IMR-90 (cell line): ENCODE results near the gene HSBP1L1. TPM values are rescaled to one million over a fixed set of nuclear protein-coding genes. Genes with fewer than 3 reads are reported as not detected.

Experiments used
- ATAC-seq: fragments of 200-7000 bp; cut with Tn5 transposase; 2 replicates; pipeline ENCODE4 v1.9.1; 2020; ENCODE audit warnings: low read depth, mild to moderate bottlenecking, moderate library complexity
- BruUV-seq: library from RNA; stranded (reverse); fragments of 400-500 nt; replicated peaks from 2 replicates; lab custom pipeline; 2021; lab: Mats Ljungman, UMichigan
- CTCF ChIA-PET: fragments of 300-600 bp; formaldehyde crosslinking; extraction: SDS; loops from one replicate; lab custom pipeline; 2021; ENCODE audit warnings: antibody characterized with exemption; lab: Yijun Ruan, JAX
- POLR2A ChIA-PET: fragments of 300-600 bp; sonication (Branson Sonifier 250); formaldehyde crosslinking; loops from one replicate; lab custom pipeline; 2022; ENCODE audit warnings: antibody characterized with exemption; ENCODE audit not compliant: unreplicated experiment; lab: Charles Lee
- DNase-seq: peaks from one replicate; pipeline ENCODE4 v3.0.0; 2013
- H2AFZ ChIP-seq: replicated peaks from 2 replicates; pipeline ENCODE3; 2013; ENCODE audit warnings: low read length, mild to moderate bottlenecking; ENCODE audit not compliant: poor library complexity
- H2AK5ac ChIP-seq: 2 replicates; pipeline ENCODE4 v1.6.1; 2013; ENCODE audit warnings: low read depth, low read length, inconsistent platforms
- H2AK9ac ChIP-seq: replicated peaks from 2 replicates; pipeline ENCODE3; 2013; ENCODE audit warnings: mild to moderate bottlenecking, low read depth, low read length, moderate library complexity; ENCODE audit not compliant: poor library complexity
- H2BK120ac ChIP-seq: 2 replicates; pipeline ENCODE4 v1.6.1; 2013; ENCODE audit warnings: low read depth, low read length, inconsistent platforms
- H2BK15ac ChIP-seq: 3 replicates; pipeline ENCODE4 v1.6.1; 2013; ENCODE audit warnings: low read depth, low read length, inconsistent platforms
- H2BK20ac ChIP-seq: 2 replicates; pipeline ENCODE4 v1.6.1; 2013; ENCODE audit warnings: low read depth, mild to moderate bottlenecking, inconsistent platforms, low read length, moderate library complexity
- H2BK5ac ChIP-seq: 2 replicates; pipeline ENCODE4 v1.6.1; 2013; ENCODE audit warnings: mild to moderate bottlenecking, low read depth, low read length, inconsistent platforms; ENCODE audit not compliant: poor library complexity, severe bottlenecking
- H3K14ac ChIP-seq: replicated peaks from 2 replicates; pipeline ENCODE4 v1.6.1; 2013; ENCODE audit warnings: low read depth, low read length, inconsistent platforms
- H3K18ac ChIP-seq: 2 replicates; pipeline ENCODE4 v1.6.1; 2013; ENCODE audit warnings: low read depth, low read length, control low read depth
- H3K23ac ChIP-seq: 2 replicates; pipeline ENCODE4 v1.6.1; 2013; ENCODE audit warnings: low read depth, low read length, inconsistent platforms
- H3K27ac ChIP-seq: 2 replicates; pipeline ENCODE4 v1.5.1; 2013; ENCODE audit warnings: mild to moderate bottlenecking, control low read depth, low read length; ENCODE audit not compliant: insufficient read depth
- H3K27me3 ChIP-seq: 2 replicates; pipeline ENCODE4 v1.6.1; 2013; ENCODE audit warnings: low read length; ENCODE audit not compliant: control insufficient read depth, insufficient read depth
- H3K36me3 ChIP-seq: 2 replicates; pipeline ENCODE4 v1.6.1; 2013; ENCODE audit warnings: low read length, mixed read lengths; ENCODE audit not compliant: control insufficient read depth, insufficient read depth
- H3K4ac ChIP-seq: 2 replicates; pipeline ENCODE4 v1.6.1; 2013; ENCODE audit warnings: low read depth, low read length, inconsistent platforms
- H3K4me1 ChIP-seq: 2 replicates; pipeline ENCODE4 v1.6.1; 2013; ENCODE audit warnings: low read length, mixed read lengths; ENCODE audit not compliant: control insufficient read depth, insufficient read depth
- H3K4me2 ChIP-seq: 2 replicates; pipeline ENCODE4 v1.6.1; 2013; ENCODE audit warnings: low read depth, mild to moderate bottlenecking, control low read depth, low read length, moderate library complexity
- H3K4me3 ChIP-seq: 2 replicates; pipeline ENCODE4 v1.5.1; 2013; ENCODE audit warnings: low read depth, mild to moderate bottlenecking, control low read depth, low read length, moderate library complexity; ENCODE audit not compliant: insufficient read depth
- H3K56ac ChIP-seq: 2 replicates; pipeline ENCODE4 v1.6.1; 2013; ENCODE audit warnings: low read length, inconsistent platforms; ENCODE audit not compliant: insufficient read depth; ENCODE audit errors: extremely low read depth
- H3K79me1 ChIP-seq, 2 experiments: 2 replicates each; pipeline ENCODE4 v1.6.1; 2013; ENCODE audit warnings: low read length in 2 of 2, inconsistent platforms in 1 of 2, low read depth in 1 of 2
- H3K9ac ChIP-seq: 2 replicates; pipeline ENCODE4 v1.6.1; 2013; ENCODE audit warnings: low read depth, low read length, control low read depth
- H3K9me1 ChIP-seq: 2 replicates; pipeline ENCODE4 v1.6.1; 2013; ENCODE audit warnings: low read length, inconsistent platforms; ENCODE audit not compliant: insufficient read depth
- H3K9me3 ChIP-seq: 2 replicates; pipeline ENCODE4 v1.6.1; 2013; ENCODE audit warnings: low read length; ENCODE audit not compliant: control insufficient read depth, insufficient read depth
- H4K20me1 ChIP-seq: 2 replicates; pipeline ENCODE4 v1.6.1; 2013; ENCODE audit warnings: low read length, inconsistent platforms; ENCODE audit not compliant: insufficient read depth
- H4K5ac ChIP-seq: 2 replicates; pipeline ENCODE4 v1.6.1; 2013; ENCODE audit warnings: mild to moderate bottlenecking, low read depth, low read length, control low read depth
- H4K8ac ChIP-seq, 2 experiments: 2 replicates each; pipeline ENCODE4 v1.6.1; 2013; ENCODE audit warnings: low read depth in 2 of 2, low read length in 2 of 2, control low read depth in 1 of 2, inconsistent platforms in 1 of 2
- H4K91ac ChIP-seq: 2 replicates; pipeline ENCODE4 v1.6.1; 2013; ENCODE audit warnings: low read depth, low read length, inconsistent platforms; ENCODE audit not compliant: insufficient read depth
- FOS ChIP-seq: fragments of 150-350 bp; IDR thresholded peaks from 2 replicates; pipeline ENCODE4 v1.6.1; 2016; ENCODE audit warnings: low read depth, low read length
- MAZ ChIP-seq: IDR thresholded peaks from 2 replicates; pipeline ENCODE4 v1.6.1; 2012; ENCODE audit warnings: low read depth, mild to moderate bottlenecking, low read length, improper control_type of control experiment, moderate library complexity, borderline replicate concordance
- MXI1 ChIP-seq: IDR thresholded peaks from 2 replicates; pipeline ENCODE4 v1.6.1; 2012; ENCODE audit warnings: low read depth, mild to moderate bottlenecking, low read length, moderate library complexity, borderline replicate concordance
- POLR2A ChIP-seq: IDR thresholded peaks from 2 replicates; pipeline ENCODE4 v1.6.1; 2012; ENCODE audit warnings: mild to moderate bottlenecking, low read depth, low read length
- WGBS, 2 experiments: methylation state at CpG; one replicate each; pipeline versions ENCODE4 v1.1.5 to v1.1.7; 2013; ENCODE audit warnings: missing lambda C conversion rate in 2 of 2; ENCODE audit not compliant: insufficient read length in 1 of 2; ENCODE audit errors: extremely low coverage in 2 of 2; 5-methylcytosine and 5-hydroxymethylcytosine counted together
- dilution Hi-C: fragments of 300-500 bp; cut with HindIII; formaldehyde crosslinking; loops from one replicate; pipeline ENCODE4 v1.14.3; 2018; ENCODE audit warnings: low sequenced_read_pairs; ENCODE audit not compliant: unreplicated experiment
- in situ Hi-C: fragments of 300-500 bp; cut with MboI; formaldehyde crosslinking; loops from 3 replicates; pipeline ENCODE4 v1.14.3; 2019; ENCODE audit warnings: low sequenced_read_pairs, inconsistent platforms, mixed read lengths
- intact Hi-C: fragments of 100-400 bp; cut with micrococcal nuclease; formaldehyde crosslinking; loops from 2 replicates; pipeline ENCODE4 v1.10.0; 2022
- polyA plus RNA-seq, 3 experiments: library from polyadenylated mRNA; depleted of rRNA; stranded (reverse); fragments of >200 nt; gene quantifications; 2 replicates each; pipeline ENCODE4 v1.2.3, GENCODE V29; 2012; ENCODE audit warnings: low replicate concordance in 1 of 3
- total RNA-seq: library from RNA; depleted of rRNA; stranded (reverse); fragments of >200 nt; gene quantifications from 2 replicates; pipeline ENCODE4 v1.2.3, GENCODE V29; 2012
- TF ChIP-seq, protein P1 (sequence below): fragments of 150-350 bp; IDR thresholded peaks from 2 replicates; pipeline ENCODE4 v1.6.1; 2016; ENCODE audit warnings: low read depth, mild to moderate bottlenecking, low read length, moderate library complexity, borderline replicate concordance
- TF ChIP-seq, protein P2 (sequence below): fragments of 150-350 bp; IDR thresholded peaks from 2 replicates; pipeline ENCODE4 v1.6.1; 2017; ENCODE audit warnings: mild to moderate bottlenecking, antibody characterized with exemption, low read length, low read depth
- TF ChIP-seq, protein P3 (sequence below): conservative IDR thresholded peaks from 2 replicates; pipeline ENCODE4 v1.5.1; 2012; ENCODE audit warnings: mild to moderate bottlenecking, low read depth, low read length, improper control_type of control experiment

The HSBP1L1 gene
- total and polyA plus RNA-seq, 2 of the 4 experiments (the other 2 are of a cell fraction) = 8.6 to 18.0 TPM

DNA sequence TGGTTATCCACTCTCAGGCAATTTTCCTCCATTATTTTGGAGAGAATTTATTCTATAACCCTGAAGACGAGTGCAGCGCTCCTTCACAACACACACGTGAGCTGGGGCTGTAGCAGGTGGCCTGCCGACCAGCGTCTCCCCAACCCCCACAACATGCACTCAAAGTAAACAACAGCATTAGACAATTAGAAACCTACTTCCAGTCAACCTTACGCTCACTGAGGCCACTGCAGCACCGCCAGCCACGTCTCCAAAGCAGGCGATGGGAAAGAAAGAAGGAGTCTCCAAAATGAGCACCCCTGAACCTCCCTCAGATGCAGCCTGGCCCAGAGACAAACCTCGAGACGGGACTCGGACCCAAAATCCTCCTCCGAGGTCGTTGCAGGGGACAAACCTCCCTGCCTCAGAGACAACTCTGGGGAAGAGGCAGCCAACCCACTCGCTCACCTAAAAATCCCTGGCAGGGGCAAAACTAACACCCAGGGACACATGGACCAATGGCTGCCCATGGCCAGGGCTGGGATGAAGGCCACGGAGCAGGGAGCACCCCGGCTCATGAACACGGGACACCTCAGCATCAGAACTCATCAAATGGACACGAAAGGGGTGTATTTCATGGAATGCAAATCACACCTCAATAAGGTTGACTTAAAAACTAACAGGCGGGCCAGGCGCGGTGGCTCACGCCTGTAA lies 15.6 kb upstream of the HSBP1L1 start:
- no peak overlapping the region for H3K18ac ChIP-seq
- no peak overlapping the region for H4K8ac ChIP-seq
- no peak overlapping the region for H2BK120ac ChIP-seq
- H4K20me1 ChIP-seq = peaks cover 64% of the 10 kb centered on the region
- H3K56ac ChIP-seq = no peak overlapping the region
- H4K91ac ChIP-seq = no peak overlapping the region
- WGBS, 2 experiments = no CpG with 5 or more reads among the region's 23 CpGs
- no peak overlapping the region for H2BK15ac ChIP-seq
- peaks cover 26% of the 10 kb centered on the region for H3K36me3 ChIP-seq
- intact Hi-C loops = no loop called here
- no peaks in the 10 kb centered on the region for H3K9me3 ChIP-seq
- no peak overlapping the region for H2AK9ac ChIP-seq
- no peak for ATAC-seq
- POLR2A ChIA-PET = no interaction called here
- no peak for DNase-seq
- no TSS peak for BruUV-seq
- H3K4ac ChIP-seq = no peak overlapping the region
- no peak overlapping the region for H4K5ac ChIP-seq
- no peak overlapping the region for H3K9ac ChIP-seq
- no peak overlapping the region for H2BK20ac ChIP-seq
- H3K4me3 ChIP-seq = no peak overlapping the region
- H3K9me1 ChIP-seq = peaks cover 21% of the 10 kb centered on the region
- H3K4me1 ChIP-seq = peaks cover 14% of the 10 kb centered on the region
- H2AK5ac ChIP-seq = no peak overlapping the region
- CTCF ChIA-PET = no interaction called here
- no peak overlapping the region for H3K23ac ChIP-seq
- in situ Hi-C loops = no loop called here
- no peak overlapping the region for H3K27ac ChIP-seq
- no peak overlapping the region for H2BK5ac ChIP-seq
- H3K27me3 ChIP-seq = no peaks in the 10 kb centered on the region
- no peak overlapping the region for H3K4me2 ChIP-seq
- dilution Hi-C loops = no loop called here
- no peak overlapping the region for H2AFZ ChIP-seq
- H3K14ac ChIP-seq = no peak overlapping the region
- TF ChIP-seq MXI1 (no peak), POLR2A (no peak), FOS (no peak), MAZ (no peak)
- TF ChIP-seq, protein P1, sequence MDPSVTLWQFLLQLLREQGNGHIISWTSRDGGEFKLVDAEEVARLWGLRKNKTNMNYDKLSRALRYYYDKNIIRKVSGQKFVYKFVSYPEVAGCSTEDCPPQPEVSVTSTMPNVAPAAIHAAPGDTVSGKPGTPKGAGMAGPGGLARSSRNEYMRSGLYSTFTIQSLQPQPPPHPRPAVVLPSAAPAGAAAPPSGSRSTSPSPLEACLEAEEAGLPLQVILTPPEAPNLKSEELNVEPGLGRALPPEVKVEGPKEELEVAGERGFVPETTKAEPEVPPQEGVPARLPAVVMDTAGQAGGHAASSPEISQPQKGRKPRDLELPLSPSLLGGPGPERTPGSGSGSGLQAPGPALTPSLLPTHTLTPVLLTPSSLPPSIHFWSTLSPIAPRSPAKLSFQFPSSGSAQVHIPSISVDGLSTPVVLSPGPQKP = no peak
- TF ChIP-seq, protein P2, sequence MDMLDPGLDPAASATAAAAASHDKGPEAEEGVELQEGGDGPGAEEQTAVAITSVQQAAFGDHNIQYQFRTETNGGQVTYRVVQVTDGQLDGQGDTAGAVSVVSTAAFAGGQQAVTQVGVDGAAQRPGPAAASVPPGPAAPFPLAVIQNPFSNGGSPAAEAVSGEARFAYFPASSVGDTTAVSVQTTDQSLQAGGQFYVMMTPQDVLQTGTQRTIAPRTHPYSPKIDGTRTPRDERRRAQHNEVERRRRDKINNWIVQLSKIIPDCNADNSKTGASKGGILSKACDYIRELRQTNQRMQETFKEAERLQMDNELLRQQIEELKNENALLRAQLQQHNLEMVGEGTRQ = no peak
- TF ChIP-seq, protein P3, sequence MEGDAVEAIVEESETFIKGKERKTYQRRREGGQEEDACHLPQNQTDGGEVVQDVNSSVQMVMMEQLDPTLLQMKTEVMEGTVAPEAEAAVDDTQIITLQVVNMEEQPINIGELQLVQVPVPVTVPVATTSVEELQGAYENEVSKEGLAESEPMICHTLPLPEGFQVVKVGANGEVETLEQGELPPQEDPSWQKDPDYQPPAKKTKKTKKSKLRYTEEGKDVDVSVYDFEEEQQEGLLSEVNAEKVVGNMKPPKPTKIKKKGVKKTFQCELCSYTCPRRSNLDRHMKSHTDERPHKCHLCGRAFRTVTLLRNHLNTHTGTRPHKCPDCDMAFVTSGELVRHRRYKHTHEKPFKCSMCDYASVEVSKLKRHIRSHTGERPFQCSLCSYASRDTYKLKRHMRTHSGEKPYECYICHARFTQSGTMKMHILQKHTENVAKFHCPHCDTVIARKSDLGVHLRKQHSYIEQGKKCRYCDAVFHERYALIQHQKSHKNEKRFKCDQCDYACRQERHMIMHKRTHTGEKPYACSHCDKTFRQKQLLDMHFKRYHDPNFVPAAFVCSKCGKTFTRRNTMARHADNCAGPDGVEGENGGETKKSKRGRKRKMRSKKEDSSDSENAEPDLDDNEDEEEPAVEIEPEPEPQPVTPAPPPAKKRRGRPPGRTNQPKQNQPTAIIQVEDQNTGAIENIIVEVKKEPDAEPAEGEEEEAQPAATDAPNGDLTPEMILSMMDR = no peak
- peaks cover 21 to 82% of the 10 kb centered on the region in 2 experiments for H3K79me1 ChIP-seq
